ENCODE results near the gene CALML3. TPM values are rescaled to one million over a fixed set of nuclear protein-coding genes. Genes with fewer than 3 reads are reported as not detected.

The CALML3 gene
- total RNA-seq, 1 donor from 2014 or later: not detected

GRCh38 chr10:5490698-5491464 lies 33.9 kb upstream of the CALML3 start:
- no peak for DNase-seq (ENCODE audit: low spot score)

- DNase-seq (ENCODE audit: low spot score): no peak
Measured at GRCh38 chr10:5491477-5491876, 33.3 kb upstream of the CALML3 start.

GRCh38 chr10:5492322-5492855 lies 32.4 kb upstream of the CALML3 start:
- DNase-seq (ENCODE audit: low spot score): no peak

GRCh38 chr10:5492929-5493576 lies 31.7 kb upstream of the CALML3 start:
- DNase-seq (ENCODE audit: low spot score): no peak

- DNase-seq (ENCODE audit: low spot score): no peak
Measured at GRCh38 chr10:5493691-5494090, 31.1 kb upstream of the CALML3 start.

GRCh38 chr10:5494611-5495010 lies 30.1 kb upstream of the CALML3 start:
- no peak for DNase-seq (ENCODE audit: low spot score)

GRCh38 chr10:5496261-5497250 lies 28.2 kb upstream of the CALML3 start:
- no peak for DNase-seq (ENCODE audit: low spot score)

GRCh38 chr10:5497289-5497688 lies 27.5 kb upstream of the CALML3 start:
- no peak for DNase-seq (ENCODE audit: low spot score)

- no peak for DNase-seq (ENCODE audit: low spot score)
Measured at GRCh38 chr10:5497948-5498730, 26.6 kb upstream of the CALML3 start.

- no peak for DNase-seq (ENCODE audit: low spot score)
Measured at GRCh38 chr10:5498791-5499492, 25.8 kb upstream of the CALML3 start.

- no peak for DNase-seq (ENCODE audit: low spot score)
Measured at GRCh38 chr10:5499493-5500140, 25.1 kb upstream of the CALML3 start, which contains the start of gene CALML5. Gene CALML5 (minus strand): TSS chr10:5499570. CDS start chr10:5499438, 132 bp downstream.

GRCh38 chr10:5500162-5500670 lies 24.5 kb upstream of the CALML3 start:
- DNase-seq (ENCODE audit: low spot score): no peak

GRCh38 chr10:5500910-5501309 lies 23.9 kb upstream of the CALML3 start:
- no peak for DNase-seq (ENCODE audit: low spot score)

GRCh38 chr10:5502061-5502521 lies 22.7 kb upstream of the CALML3 start:
- DNase-seq (ENCODE audit: low spot score): no peak

- DNase-seq (ENCODE audit: low spot score): no peak
Measured at GRCh38 chr10:5502571-5503476, 21.9 kb upstream of the CALML3 start.

- DNase-seq (ENCODE audit: low spot score): peak; percentile 66
Measured at GRCh38 chr10:5503477-5503835, 21.3 kb upstream of the CALML3 start.

GRCh38 chr10:5504146-5505072 lies 20.4 kb upstream of the CALML3 start:
- no peak for DNase-seq (ENCODE audit: low spot score)
